Stimulated activated CD4-positive, alpha-beta T cell treated with anti-CD3 and anti-CD28 coated beads, Interleukin-4, amount 100 ng/mL, for 1 hour (primary cell): ENCODE results near the gene WWP2.
"Not testable (repeated sequence)": the region's sequence is repeated elsewhere in the genome, so short reads cannot be mapped to it uniquely, and the experiment has no call there.

Experiments
- DNase-seq: peaks from one replicate; pipeline ENCODE4 v3.0.0-alpha.2; 2020

The WWP2 gene

DNA sequence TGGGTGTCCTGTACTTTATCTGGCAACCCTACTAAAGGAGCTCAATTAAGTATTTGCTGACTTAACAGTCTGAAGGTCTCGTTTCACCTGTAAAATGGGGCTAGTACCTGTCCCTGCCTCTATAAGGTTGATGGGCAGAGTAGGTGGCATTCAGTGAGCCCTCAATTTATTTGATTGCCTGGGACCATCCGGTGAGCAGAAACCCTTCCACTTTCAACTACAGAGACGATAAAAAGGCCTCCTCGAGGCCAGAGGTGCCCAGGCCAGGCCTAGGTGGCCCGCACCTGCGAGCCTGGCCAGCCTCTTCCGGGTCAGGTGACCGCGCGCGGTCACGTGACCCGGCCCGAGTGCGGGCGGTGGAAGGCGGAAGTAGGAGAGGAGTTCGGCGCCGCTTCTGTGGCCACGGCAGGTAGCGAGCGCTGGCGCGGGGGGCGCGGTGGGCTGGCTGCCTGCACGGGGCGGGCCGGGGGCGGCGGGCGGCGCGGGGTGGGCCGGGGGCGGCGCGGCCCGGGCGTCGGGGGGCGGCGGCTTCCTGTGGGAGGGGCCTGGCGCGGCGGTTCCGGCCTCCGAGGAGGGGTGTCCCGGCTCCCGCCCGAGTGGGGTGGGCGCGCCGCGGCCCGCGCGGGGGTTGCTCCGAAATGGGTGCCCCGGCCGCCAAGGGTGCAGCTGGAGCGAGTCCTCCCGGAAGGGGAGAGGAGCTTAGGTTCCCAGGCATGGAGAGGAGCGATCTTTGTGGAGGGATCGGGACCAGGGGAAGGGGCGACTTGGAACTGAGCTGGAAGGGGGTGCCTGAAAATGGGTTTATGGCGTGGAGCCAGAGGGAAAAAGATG lies at the start of gene WWP2:
Gene WWP2 (plus strand): TSS at position 350 of the 831 bp plus-strand sequence. CDS start 24,679 bp downstream, outside the sequence.
- DNase-seq, result peak; percentile 76

DNA sequence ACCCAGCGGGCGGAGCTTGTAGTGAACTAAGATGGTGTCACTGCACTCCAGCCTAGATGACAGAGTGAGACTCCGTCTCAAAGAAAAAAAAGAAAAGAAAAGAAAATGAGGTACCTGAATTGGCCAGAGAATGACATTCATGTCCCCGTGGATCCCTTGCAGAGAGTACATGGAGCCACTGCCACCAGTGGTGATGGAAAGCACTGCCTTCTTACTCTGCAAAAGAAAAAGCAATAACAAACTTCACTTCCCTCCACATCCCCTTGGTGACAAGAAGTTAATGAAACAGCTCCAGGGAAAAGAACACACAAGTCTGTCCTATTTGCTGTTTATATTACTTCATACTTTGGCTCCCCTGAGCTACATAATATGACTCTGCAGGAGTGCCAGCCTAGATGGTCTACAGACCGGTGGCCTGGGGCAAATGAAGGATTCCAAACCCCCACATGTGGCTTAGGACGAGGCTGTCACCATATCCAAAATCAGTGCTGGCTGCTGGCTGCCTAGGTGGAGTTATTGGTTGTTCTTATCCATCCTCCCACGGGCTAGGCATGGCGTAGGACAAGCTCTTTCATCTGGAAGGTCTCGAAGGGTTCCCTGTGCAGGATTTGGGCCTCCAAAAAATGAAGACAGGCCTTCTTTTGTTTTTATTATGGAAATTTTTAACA lies 49.1 kb upstream of the WWP2 start:
- DNase-seq, result no peak

GRCh38 chr16:69717066-69717465 lies 45.1 kb upstream of the WWP2 start:
- no peak for DNase-seq

DNA sequence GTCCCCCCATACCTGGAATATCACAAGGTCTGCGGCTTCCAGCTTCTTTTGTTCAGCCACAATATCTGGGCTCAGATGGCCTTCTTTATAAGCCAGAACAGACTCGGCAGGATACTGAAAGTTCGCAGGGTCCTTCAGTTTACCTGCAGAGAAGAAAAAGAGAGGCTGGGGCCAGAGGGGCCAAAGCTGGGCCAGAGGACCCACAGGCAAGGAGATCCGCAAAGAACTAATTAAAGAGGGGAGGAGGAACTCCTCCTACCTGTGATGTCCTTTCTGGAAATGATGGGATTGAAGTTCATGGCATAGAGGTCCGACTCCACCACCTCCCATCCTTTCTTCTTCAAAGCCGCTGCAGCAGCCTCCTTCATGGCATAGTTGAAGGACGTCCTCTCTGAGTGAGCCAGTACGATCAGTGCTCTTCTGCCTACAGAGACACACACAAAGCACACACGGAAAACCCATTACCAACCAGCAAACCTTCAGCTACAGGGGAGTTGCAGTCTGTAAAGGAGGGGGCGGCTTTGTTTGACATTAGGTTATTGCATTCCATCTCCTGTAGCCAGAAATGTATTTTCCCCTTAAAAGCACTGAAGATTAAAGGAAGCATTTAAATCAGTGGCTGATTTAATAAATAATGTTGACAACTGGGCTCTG lies 43.9 kb upstream of the WWP2 start:
- no peak for DNase-seq

GRCh38 chr16:69720822-69721430 lies 41.2 kb upstream of the WWP2 start:
- DNase-seq, result no peak

GRCh38 chr16:69721441-69721957 lies 40.6 kb upstream of the WWP2 start:
- DNase-seq, result no peak

- DNase-seq, result no peak
Observed at GRCh38 chr16:69724414-69724873, 37.7 kb upstream of the WWP2 start.

DNA sequence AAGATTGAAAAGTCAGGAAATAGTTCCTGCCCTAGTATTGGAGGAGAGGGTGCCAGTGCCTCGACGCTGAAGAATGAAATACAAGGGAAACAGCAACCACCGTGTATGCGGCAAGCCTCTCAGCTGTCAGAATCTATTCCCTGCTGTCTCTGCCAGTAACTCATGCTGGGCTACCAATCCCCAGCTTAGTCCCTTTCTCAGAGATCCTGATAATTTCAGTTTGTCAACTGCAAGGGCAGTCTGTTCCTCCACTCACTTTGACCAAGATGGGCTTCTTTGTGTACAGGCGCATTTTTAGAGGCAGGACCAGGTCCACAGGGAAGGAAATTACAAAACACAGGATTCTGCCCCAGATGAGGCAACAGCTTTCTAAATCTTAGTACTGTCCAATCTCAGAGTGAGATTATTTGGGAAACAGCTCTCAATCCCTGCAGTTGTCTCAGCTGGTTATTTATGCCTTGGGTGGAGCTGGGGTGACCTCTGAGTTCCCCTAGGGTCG lies 37.1 kb upstream of the WWP2 start:
- no peak for DNase-seq

- DNase-seq, result no peak
Observed at GRCh38 chr16:69725480-69726312, 36.4 kb upstream of the WWP2 start.

DNA sequence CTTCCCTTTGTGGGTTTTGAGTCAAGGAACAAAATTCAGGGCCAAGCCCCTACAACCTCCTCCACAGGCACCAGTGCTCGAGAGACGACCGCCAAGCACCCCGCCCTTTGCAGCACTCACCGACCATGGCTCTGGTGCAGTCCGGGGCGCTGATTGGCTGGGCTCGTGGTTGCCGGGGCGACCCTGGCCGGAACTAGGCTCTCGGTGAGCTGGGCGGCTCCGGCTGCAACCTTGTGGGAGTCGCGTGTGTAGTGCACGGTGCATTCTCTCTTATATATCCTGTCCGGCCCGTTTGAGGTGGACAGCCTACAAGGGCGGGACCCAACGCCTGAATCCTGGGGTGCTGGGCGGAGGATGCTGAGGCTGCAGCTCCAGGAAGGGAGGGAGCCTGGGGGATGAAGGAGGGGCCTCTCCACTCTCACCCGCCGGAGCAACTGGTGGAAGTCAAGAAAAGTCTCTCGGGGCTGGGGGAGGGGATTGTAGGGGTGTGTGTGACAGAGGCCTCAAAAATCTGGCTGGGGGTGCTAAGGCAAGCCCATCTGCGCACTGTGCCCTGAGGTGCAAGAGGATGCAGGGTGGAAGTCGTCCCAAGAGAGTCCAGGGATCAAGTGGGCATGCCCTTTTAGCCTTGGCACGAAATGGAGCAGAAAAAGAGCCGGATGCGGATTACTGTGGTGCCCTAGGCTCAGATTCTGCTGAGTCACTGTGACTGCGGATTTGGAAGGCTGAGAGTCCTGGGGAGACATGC lies 35.6 kb upstream of the WWP2 start, which contains the start of gene NQO1:
Gene NQO1 (minus strand): TSS at position 248 of the 748 bp plus-strand sequence. CDS start 121 bp downstream, at position 127.
- DNase-seq, result peak; percentile 88

DNA sequence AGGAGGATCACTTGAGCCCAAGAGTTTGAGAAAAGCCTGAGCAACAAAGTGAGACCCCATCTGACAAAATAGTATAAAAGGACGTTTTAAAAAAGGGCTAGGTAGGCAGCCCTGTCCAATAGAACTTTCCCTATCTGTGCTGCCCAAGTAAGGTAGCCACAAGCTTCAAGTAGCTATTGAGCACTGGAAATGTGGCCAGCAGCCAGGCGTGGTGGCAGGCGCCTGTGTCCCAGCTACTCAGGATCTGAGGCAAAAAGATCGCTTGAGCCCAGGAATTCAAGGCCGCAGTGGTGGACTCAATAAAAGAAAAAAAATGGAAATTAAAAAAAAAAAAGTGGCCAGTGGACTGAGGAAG lies 34.2 kb upstream of the WWP2 start:
- DNase-seq, result no peak

GRCh38 chr16:69729030-69729429 lies 33.1 kb upstream of the WWP2 start:
- not testable (repeated sequence) for DNase-seq

DNA sequence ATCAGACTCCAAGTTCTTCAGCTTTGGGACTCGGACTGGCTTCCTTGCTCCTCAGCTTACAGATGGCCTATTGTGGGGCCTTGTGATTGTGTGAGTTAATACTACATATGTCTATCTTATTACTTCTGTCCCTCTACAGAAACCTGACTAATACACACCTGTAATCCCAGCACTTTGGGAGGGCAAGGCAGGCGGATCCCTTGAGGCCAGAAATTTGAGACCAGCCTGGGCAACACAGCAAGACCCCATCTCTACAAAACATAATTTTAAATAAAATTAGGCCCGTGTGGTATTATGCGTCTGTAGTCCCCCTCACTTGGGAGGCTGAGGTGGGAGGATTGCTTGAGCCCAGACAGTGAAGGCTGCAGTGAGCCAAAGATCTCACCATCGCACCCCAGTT lies 30.9 kb upstream of the WWP2 start:
- DNase-seq, result not testable (repeated sequence)

- DNase-seq, result no peak
Observed at GRCh38 chr16:69732101-69732500, 30.0 kb upstream of the WWP2 start.

GRCh38 chr16:69741519-69741918 lies 20.6 kb upstream of the WWP2 start:
- DNase-seq, result no peak

- DNase-seq, result no peak
Observed at GRCh38 chr16:69741951-69742904, 19.9 kb upstream of the WWP2 start.

DNA sequence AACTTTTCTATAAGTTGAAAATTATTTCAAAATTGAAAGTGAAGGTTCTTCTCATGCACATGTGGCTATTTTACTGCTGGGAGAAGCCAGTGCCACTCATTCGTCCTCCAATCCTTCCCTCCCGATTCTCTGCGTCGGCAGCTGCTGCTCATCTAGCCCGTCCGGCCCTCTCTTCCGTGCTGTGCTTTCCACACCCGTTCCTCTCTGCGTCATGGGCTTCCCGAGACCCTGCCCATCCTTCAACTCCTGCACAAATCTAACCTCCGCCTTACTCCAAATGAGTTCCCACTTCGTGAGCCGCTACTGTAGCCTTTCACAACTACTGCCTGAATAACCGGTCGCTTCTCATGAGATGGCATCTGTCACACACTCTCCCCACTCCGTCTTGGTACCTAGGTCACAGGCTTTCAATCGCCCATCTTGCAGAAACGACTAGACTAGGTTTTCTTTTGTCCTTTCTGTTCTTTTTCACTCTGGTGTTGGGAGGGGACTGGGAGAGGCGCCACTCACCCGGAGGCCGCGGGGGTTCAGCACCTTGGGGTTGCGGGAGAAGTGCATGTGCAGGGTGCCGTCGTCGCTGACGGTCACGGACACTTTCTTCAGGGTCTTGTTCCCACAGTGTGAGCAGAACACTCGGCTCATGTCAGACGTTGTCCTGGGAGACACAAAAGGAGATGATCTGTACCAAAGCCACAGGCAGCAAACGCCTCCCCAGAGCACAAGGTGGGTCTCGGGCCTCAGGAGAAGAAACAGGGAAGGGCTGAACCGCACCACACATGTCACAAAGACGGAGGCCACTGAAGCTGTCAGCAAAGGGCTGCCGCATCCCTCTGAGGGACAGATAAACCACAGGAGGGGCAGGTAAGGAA lies 17.5 kb upstream of the WWP2 start:
- no peak for DNase-seq

DNA sequence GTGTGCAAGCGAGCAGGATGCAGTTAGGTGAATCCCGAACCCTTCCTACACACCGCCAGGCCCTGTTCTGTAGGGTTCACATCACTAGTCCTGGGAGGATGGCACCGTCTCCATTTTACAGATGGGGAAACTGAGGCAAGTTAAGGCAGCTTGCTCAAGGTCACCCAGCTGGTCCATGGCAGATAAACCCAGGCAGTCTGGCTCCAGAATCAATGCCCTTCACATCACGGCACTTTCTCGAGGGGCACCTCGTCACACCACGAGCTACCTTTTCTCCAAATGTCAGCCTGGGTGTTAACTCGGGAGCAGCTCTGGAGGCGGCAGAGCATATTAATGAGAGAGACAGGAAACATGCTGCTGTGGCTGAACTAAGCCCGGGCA lies 16.9 kb upstream of the WWP2 start:
- DNase-seq, result no peak

- DNase-seq, result no peak
Observed at GRCh38 chr16:69745959-69746358, 16.2 kb upstream of the WWP2 start.
